Hepatocyte (in vitro differentiated cells): Measurements from ENCODE around the gene HSPB7. TPM values are rescaled to one million over a fixed set of nuclear protein-coding genes. Genes with fewer than 3 reads are reported as not detected.

ENCODE experiments used
- DNase-seq: peaks from one replicate; pipeline ENCODE4 v3.0.0-alpha.2; 2016; ENCODE audit warnings: low spot score
- H2AFZ ChIP-seq: fragments of 200-600 bp; sonication (generic); 2 replicates; pipeline ENCODE4 v1.6.0; 2016; ENCODE audit warnings: antibody characterized with exemption, mild to moderate bottlenecking
- H3K27ac ChIP-seq: fragments of 200-600 bp; sonication (generic); 2 replicates; pipeline ENCODE4 v1.5.1; 2016; ENCODE audit warnings: mild to moderate bottlenecking
- H3K27me3 ChIP-seq: fragments of 200-600 bp; sonication (generic); 2 replicates; pipeline ENCODE4 v1.6.1; 2016
- H3K36me3 ChIP-seq: fragments of 200-600 bp; sonication (generic); replicated peaks from 2 replicates; pipeline ENCODE4 v1.5.1; 2016; ENCODE audit warnings: low read depth; ENCODE audit not compliant: insufficient read depth
- H3K4me1 ChIP-seq: fragments of 200-600 bp; sonication (generic); 2 replicates; pipeline ENCODE4 v1.5.1; 2016; ENCODE audit warnings: mild to moderate bottlenecking, moderate library complexity; ENCODE audit not compliant: insufficient read depth
- H3K4me2 ChIP-seq: fragments of 200-600 bp; sonication (generic); 2 replicates; pipeline ENCODE4 v1.6.0; 2016
- H3K4me3 ChIP-seq: fragments of 200-600 bp; sonication (generic); 2 replicates; pipeline ENCODE4 v1.5.1; 2016; ENCODE audit warnings: mild to moderate bottlenecking
- H3K79me2 ChIP-seq: fragments of 200-600 bp; sonication (generic); 2 replicates; pipeline ENCODE4 v1.6.0; 2017; ENCODE audit warnings: mild to moderate bottlenecking
- H3K9me2 ChIP-seq: fragments of 200-600 bp; sonication (generic); replicated peaks from 2 replicates; pipeline ENCODE4 v1.6.0; 2017; ENCODE audit warnings: mild to moderate bottlenecking; ENCODE audit not compliant: insufficient read depth
- H3K9me3 ChIP-seq: fragments of 200-600 bp; sonication (generic); 2 replicates; pipeline ENCODE4 v1.5.1; 2016; ENCODE audit warnings: low read depth, mild to moderate bottlenecking
- H4K20me1 ChIP-seq: fragments of 200-600 bp; sonication (generic); 2 replicates; pipeline ENCODE4 v1.6.0; 2016; ENCODE audit warnings: mild to moderate bottlenecking; ENCODE audit not compliant: insufficient read depth, poor library complexity, severe bottlenecking
- EZH2 ChIP-seq: fragments of 200-600 bp; sonication (generic); IDR thresholded peaks from 2 replicates; pipeline ENCODE4 v1.6.1; 2016; ENCODE audit warnings: antibody characterized with exemption, mild to moderate bottlenecking, borderline replicate concordance
- EZH2phosphoT487 ChIP-seq: fragments of 200-600 bp; sonication (generic); IDR thresholded peaks from one replicate; pipeline ENCODE4 v1.6.1; 2018; ENCODE audit warnings: antibody characterized with exemption, mild to moderate bottlenecking, low read depth, moderate library complexity; ENCODE audit not compliant: unreplicated experiment, severe bottlenecking
- WGBS: methylation state at CpG from one replicate; pipeline ENCODE4 v1.1.6; 2016; ENCODE audit warnings: low lambda C conversion rate; ENCODE audit errors: missing lambda C conversion rate; 5-methylcytosine and 5-hydroxymethylcytosine counted together
- polyA plus RNA-seq: library from polyadenylated mRNA; unstranded; fragments of >200 nt; fragmentation: Nextera tagmentation; extraction: Ambion mirVana; gene quantifications from 2 replicates; pipeline ENCODE4 v1.2.1, GENCODE V29; 2016
- total RNA-seq: library from RNA; depleted of rRNA; stranded (reverse); fragments of >200 nt; gene quantifications from 2 replicates; pipeline ENCODE4 v1.2.3, GENCODE V29; 2014
- TF ChIP-seq, protein P1 (sequence below): fragments of 200-600 bp; sonication (generic); IDR thresholded peaks from 2 replicates; pipeline ENCODE4 v1.5.1; 2016; ENCODE audit warnings: antibody characterized with exemption, mild to moderate bottlenecking; ENCODE audit not compliant: poor library complexity

Gene HSPB7
- total and polyA plus RNA-seq, 2 experiments from 2014 or later, result 17.4 to 59.4 TPM

GRCh38 chr1:16048573-16049189 lies 30.8 kb upstream of the HSPB7 start:
- Histone ChIP-seq H3K4me1 (peaks cover 7% of the 10 kb centered on the region), H3K27ac (peak overlapping the region; percentile 24), H3K4me2 (peak overlapping the region; percentile 85), H3K36me3 (no peaks in the 10 kb centered on the region), H3K9me3 (no peaks in the 10 kb centered on the region), H3K27me3 (no peaks in the 10 kb centered on the region), H2AFZ (peak overlapping the region; percentile 81), H3K79me2 (no peaks in the 10 kb centered on the region), H4K20me1 (no peaks in the 10 kb centered on the region), H3K9me2 (no peaks in the 10 kb centered on the region), H3K4me3 (peak overlapping the region; percentile 26)
- TF ChIP-seq, protein P1, sequence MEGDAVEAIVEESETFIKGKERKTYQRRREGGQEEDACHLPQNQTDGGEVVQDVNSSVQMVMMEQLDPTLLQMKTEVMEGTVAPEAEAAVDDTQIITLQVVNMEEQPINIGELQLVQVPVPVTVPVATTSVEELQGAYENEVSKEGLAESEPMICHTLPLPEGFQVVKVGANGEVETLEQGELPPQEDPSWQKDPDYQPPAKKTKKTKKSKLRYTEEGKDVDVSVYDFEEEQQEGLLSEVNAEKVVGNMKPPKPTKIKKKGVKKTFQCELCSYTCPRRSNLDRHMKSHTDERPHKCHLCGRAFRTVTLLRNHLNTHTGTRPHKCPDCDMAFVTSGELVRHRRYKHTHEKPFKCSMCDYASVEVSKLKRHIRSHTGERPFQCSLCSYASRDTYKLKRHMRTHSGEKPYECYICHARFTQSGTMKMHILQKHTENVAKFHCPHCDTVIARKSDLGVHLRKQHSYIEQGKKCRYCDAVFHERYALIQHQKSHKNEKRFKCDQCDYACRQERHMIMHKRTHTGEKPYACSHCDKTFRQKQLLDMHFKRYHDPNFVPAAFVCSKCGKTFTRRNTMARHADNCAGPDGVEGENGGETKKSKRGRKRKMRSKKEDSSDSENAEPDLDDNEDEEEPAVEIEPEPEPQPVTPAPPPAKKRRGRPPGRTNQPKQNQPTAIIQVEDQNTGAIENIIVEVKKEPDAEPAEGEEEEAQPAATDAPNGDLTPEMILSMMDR, result peak; percentile 30
- TF ChIP-seq EZH2phosphoT487 (no peak), EZH2 (no peak)
- DNase-seq, result peak; percentile 88
- under 1% methylated on average over 15 of the region's 25 CpGs for WGBS

DNA sequence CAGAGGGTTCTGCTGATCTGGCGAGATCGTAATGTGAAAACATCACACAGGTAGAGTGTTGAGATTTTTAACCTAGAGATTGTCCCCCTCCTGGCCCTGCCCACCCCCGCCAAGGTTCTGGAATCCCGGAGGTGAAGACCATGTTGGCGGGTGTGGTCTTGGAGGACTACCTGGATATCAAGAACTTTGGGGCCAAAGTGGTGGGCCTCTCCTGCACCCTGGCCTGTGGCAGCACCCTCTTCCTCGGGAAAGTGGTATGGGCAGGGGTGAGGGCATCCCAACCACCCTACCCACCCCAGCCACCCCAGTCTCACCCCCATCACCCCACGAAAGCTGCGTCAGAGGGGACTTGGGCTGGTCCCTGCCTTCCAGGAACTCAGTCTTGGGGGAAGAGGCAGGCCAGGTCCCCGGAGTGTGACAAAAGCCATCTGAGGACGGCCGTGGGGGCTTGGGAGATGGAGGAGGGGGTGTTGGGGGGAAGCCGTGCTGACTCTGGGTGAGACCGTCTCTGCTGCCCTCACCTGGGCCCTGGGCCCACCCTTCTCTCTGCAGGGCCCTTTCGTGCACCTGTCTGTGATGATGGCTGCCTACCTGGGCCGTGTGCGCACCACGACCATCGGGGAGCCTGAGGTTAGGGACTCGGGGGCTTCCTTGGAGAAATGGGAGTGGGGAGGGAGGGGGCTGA lies 30.1 kb upstream of the HSPB7 start:
- Histone ChIP-seq H3K9me3 (no peaks in the 10 kb centered on the region), H4K20me1 (no peaks in the 10 kb centered on the region), H3K4me2 (peak overlapping the region; percentile 85), H3K27ac (no peak overlapping the region), H3K4me3 (no peak overlapping the region), H3K27me3 (no peaks in the 10 kb centered on the region), H3K79me2 (no peaks in the 10 kb centered on the region), H3K9me2 (no peaks in the 10 kb centered on the region), H2AFZ (no peak overlapping the region), H3K4me1 (peaks cover 7% of the 10 kb centered on the region), H3K36me3 (no peaks in the 10 kb centered on the region)
- TF ChIP-seq, protein P1, result no peak
- TF ChIP-seq EZH2 (no peak), EZH2phosphoT487 (no peak)
- WGBS, result 92% methylated on average over 11 of the region's 19 CpGs
- DNase-seq, result no peak

GRCh38 chr1:16046842-16047241 lies 29.0 kb upstream of the HSPB7 start:
- peak; percentile 43 for DNase-seq

More at GRCh38 chr1:16046842-16047241, 29.0 kb upstream of the HSPB7 start:
- Histone ChIP-seq H3K9me2 (no peaks in the 10 kb centered on the region), H2AFZ (no peak overlapping the region), H3K79me2 (no peaks in the 10 kb centered on the region), H3K36me3 (no peaks in the 10 kb centered on the region), H3K27me3 (no peaks in the 10 kb centered on the region), H3K4me2 (no peak overlapping the region), H3K4me3 (no peak overlapping the region), H3K4me1 (peaks cover 7% of the 10 kb centered on the region), H4K20me1 (no peaks in the 10 kb centered on the region), H3K27ac (no peak overlapping the region), H3K9me3 (no peaks in the 10 kb centered on the region)
- 70% methylated on average over 7 of the region's 7 CpGs for WGBS
- no peak for TF ChIP-seq EZH2phosphoT487
- TF ChIP-seq EZH2, result no peak
- TF ChIP-seq, protein P1, result no peak
